Esophagus mucosa (tissue), 1 donor: ENCODE measurements around the gene SELENOM. TPM values are rescaled to one million over a fixed set of nuclear protein-coding genes. Genes with fewer than 3 reads are reported as not detected.
"Not testable (repeated sequence)": the region's sequence is repeated elsewhere in the genome, so short reads cannot be mapped to it uniquely, and the experiment has no call there.

ENCODE experiments used
- ATAC-seq: fragments of 200-7000 bp; cut with Tn5 transposase; one replicate; pipeline ENCODE4 v1.9.1; 2020
- total RNA-seq: library from RNA; stranded (reverse); gene quantifications from one replicate; pipeline ENCODE4 v1.2.4, GENCODE V29; 2023
- donor health status: DM: yes; HTN: yes; CAD: no.

SELENOM gene
- total RNA-seq, 1 donor from 2014 or later: 13.7 TPM

DNA sequence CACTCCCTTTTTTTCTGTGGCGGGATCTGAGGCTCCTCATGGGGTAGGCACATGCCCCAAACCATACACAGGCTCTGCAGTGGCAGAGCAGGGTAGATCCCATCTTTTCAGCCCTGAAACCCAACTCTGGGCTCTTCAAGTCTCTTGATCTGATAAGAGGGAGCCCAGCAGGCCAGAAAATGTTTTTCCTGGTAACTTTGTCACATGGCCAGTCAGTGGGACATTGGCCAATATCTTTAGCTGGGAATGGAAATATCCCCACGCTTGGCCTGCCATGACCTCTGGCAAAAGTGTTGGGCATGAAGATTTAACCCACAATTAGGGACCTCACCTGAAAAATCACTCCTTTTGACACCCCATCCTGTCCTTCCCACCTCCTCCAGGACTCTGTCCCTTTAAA is 23.5 kb upstream of the SELENOM start:
- ATAC-seq: no peak

DNA sequence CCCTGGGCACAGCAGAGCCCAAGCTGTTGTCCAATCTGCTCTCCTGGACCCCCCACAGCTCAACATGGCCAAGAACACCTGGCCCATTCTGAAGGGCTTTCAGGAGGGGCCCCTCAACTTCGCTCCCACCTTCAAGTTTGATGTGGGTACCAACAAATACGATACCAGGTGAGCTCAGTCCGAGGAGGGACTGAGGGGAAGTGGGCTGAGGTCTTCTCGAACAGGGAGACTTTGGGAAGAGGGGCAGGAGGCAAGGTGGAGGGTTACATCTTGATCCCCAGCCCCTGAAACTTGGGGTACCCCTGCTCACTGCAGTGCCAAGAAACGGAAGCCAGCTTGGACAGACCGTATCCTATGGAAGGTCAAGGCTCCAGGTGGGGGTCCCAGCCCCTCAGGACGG is 20.8 kb upstream of the SELENOM start:
- no peak for ATAC-seq

DNA sequence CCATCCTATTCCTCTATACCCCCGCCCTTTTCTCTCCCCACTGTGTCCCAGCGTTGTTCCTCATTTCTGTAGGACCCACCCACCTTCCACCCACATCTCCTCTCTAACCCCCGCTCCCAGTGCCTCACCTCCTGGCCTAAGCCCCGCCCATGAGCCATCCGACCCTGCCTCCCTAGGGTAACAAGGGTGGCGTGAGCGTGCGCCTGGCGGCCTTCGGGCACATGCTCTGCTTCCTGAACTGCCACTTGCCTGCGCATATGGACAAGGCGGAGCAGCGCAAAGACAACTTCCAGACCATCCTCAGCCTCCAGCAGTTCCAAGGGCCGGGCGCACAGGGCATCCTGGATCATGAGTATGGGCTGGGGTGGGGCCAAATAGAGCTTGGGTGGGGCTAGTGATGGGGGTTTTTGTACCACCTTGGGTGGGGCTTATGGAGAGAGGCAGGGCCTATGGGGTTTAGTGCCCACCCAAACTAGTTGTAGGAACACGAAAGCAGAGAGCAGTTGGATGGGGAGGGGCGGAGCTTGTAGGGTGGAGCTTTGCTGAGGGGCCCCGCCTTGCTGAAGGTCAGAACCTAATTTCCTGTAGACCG is 19.9 kb upstream of the SELENOM start:
- no peak for ATAC-seq

DNA sequence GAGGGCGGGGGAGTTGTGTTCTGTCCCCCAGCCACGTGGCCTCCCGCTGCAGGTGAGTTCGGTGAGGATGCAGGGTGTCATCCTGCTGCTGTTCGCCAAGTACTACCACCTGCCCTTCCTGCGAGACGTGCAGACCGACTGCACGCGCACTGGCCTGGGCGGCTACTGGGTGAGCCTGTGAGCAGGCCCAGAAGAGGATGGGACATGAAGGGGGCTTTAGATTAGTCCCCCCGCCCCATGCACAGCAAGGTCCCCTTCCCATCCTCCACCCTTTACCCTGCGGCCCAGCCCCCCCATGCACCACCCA is 19.5 kb upstream of the SELENOM start:
- no peak for ATAC-seq

DNA sequence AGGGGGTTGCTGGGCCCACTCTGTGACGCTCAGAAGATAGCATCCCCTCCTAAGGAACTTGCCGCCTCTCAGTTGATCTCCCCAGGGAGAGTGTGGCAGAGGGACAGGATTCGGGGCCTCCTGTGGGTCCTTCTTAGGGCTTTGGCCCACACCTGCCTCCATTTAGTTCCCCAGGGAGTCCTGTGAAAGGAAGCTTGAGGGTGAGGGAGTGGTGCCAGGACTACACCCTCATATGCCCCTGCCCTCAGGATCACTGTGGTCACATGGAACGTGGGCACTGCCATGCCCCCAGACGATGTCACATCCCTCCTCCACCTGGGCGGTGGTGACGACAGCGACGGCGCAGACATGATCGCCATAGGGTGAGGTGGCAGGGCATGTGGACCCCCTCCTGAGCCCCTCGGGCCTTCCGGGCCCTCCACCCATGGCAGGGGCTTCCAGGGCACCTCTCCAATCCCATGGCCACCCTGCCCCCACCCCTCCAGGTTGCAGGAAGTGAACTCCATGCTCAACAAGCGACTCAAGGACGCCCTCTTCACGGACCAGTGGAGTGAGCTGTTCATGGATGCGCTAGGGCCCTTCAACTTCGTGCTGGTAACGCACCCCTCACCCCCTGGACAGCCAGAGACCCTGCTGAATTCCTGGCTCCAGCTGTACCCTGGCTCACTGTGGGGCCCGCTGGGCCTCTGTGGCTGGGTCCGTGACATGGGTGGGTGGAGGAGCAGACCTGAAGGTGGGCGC is 18.9 kb upstream of the SELENOM start:
- no peak for ATAC-seq

DNA sequence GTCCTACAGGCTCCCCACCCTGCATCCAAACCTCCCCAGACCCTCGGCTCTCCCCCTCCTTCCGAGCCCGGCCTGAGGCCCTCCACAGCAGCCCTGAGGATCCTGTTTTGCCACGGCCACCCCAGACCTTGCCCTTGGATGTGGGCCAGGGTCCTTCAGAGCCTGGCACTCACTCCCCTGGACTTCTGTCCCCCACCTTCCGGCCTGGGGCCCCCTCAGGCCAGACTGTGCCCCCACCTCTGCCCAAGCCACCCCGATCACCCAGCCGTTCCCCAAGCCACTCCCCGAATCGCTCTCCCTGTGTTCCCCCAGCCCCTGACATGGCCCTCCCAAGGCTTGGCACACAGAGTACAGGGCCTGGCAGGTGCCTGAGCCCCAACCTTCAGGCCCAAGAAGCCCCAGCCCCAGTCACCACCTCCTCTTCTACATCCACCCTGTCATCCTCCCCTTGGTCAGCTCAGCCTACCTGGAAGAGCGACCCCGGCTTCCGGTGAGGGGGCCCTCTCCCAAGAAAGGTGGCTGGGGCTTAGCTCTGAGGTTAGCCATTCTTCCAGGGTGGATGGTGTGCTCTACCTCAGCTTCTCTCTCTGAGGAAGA is 18.3 kb upstream of the SELENOM start:
- ATAC-seq: no peak

DNA sequence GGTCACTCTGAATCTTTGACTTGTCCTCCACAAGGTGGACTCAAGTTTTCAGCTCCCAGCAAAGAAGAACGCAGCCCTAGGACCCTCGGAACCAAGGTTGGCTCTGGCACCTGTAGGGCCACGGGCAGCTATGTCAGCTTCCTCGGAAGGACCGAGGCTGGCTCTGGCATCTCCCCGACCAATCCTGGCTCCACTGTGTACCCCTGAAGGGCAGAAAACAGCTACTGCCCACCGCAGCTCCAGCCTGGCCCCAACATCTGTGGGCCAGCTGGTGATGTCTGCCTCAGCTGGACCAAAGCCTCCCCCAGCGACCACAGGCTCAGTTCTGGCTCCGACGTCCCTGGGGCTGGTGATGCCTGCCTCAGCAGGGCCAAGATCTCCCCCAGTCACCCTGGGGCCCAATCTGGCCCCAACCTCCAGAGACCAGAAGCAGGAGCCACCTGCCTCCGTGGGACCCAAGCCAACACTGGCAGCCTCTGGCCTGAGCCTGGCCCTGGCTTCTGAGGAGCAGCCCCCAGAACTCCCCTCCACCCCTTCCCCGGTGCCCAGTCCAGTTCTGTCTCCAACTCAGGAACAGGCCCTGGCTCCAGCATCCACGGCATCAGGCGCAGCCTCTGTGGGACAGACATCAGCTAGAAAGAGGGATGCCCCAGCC is 17.6 kb upstream of the SELENOM start:
- no peak for ATAC-seq

DNA sequence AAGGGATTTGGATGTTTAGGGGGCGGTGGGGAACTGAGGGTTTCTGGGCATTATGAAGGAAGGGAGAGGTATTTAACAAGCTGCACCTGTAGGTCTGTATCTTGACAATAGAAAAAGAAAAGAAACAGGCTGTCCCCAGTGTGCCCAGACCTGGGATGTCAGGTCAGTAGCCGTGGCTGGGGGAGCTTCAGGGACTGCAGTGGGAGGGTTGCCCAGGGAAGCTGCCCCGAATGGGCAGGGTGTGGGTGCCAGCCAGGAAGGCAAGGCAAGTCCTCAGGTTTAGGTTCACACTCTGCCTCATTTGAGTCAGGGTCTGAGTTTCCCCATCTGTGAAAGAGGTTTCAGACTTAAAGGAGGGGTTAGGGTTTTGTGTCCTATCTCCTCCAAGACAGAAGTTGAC is 16.9 kb upstream of the SELENOM start:
- ATAC-seq: no peak

DNA sequence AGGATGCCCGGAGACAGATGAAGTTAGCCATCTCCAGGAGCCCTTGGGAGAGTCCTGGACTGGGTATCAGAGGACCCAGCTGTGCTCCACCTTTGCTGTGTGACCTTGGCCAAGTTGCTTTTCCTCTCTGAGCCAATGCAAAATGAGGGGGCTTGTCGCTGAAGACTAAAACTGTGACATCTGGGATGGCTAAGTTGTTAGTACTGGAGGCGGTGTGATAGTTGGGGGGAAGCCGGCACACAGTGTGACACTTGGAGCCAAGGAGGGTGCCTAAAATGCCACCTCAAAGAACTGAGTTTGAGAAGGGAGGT is 15.9 kb upstream of the SELENOM start:
- ATAC-seq: no peak

DNA sequence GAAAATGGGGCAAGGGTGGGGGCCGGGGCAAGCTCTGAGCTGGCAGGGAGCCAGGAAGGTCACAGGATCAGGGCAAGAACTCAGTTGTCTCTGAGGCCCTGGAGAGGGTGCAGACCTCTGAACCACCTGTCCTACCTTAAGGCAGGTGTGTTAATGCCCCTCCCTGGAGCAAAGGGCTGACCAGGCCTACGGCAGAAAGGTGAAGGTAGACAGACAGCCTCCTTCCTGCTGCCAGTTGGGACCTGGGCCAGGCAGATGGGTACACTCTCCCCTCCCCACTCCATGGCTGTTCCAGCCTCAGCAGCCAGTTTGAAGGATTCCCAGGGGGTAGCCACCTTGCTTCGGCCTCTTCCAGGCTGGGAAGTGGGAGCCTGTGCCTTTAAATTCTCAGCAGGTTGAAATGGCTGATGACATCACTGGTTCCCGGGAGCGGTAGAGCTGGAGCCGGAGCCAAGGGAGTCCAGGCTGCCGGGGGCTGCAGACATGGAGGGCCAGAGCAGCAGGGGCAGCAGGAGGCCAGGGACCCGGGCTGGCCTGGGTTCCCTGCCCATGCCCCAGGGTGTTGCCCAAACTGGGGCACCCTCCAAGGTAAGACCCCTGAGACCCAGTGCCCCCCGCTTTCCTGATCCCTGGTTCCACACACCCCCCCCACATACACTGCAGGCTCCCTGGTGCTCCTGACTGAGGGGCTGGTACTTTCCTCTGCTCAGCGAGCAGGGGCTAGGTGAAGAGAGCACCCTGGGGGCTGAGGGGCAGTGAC is 15.3 kb upstream of the SELENOM start, which contains the start of gene INPP5J:
Gene INPP5J (plus strand): TSS at position 435 of the 760 bp plus-strand sequence. CDS start 49 bp downstream, at position 484.
- peak; percentile 52 for ATAC-seq

DNA sequence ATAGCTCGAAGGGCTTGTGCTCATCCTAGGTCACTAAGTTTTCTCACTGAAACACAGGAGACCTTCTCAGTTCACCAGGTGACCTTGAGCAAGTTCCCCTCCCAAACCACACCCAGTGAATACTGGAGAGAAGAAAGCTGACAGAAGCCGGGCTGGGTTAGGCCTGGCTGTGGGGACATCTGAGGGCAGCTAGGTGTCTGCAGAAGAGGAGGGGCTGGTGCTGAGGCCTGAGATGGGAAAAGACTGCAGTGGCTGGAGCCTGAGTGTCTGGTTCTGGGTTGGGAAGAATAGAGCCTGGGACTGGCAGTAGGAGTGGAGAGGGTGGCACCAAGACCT is 14.8 kb upstream of the SELENOM start:
- peak; percentile 12 for ATAC-seq

DNA sequence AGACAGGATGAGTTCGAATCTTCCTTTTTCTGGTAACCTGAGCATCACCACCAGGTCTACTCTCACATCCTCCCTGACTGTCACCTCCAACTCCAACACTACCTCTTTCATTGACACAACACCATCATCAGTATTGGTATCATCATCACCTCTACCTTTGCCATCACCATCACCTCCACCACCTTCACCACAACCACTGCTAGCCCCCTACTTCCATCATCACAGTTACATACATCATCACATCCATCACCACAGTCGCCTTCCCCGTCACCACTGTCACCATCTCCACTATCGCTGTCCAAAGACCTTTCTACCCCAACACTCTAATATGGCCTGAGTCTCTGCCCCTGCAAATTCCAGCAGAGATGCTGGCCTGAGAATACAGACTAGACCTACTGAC is 14.0 kb upstream of the SELENOM start:
- ATAC-seq: no peak

DNA sequence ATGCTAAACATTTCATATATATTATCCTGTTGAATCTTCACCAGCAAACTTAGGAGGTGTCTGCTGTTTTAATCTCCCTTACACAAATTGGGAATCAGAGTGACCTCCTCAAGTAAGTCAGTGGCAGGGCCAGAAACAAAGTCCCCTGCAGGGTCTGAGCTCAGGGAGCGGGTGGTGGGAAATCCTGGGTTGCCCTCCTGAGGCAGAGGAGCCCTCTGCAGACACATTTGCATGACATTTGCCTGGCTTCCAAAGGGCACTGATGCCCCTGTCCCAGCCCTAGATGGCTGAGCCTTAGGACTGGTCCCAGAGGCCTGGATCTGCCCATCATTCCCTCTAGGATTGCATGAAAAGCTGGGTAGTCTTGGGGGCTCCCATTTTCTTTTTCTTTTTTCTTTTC is 13.3 kb upstream of the SELENOM start:
- no peak for ATAC-seq

DNA sequence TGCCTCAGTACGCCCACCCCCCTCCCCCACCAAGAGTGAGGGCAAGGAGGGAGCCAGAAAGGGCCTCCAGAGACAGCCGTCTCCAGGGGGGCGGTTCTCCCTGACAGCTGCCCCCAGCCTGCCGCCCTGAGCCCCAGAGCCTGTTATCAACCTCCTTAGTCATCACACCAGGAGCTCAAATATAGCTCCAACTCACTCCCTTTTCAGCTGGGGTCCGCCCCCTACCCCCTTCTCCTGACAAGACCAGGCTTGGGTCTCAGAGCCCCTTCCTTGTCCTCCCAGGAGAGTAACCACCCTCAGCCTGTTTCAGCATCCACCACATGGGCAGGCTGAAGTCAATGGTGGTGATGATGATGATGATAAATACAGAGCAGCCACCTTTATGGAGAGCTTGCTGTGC is 12.9 kb upstream of the SELENOM start:
- no peak for ATAC-seq

DNA sequence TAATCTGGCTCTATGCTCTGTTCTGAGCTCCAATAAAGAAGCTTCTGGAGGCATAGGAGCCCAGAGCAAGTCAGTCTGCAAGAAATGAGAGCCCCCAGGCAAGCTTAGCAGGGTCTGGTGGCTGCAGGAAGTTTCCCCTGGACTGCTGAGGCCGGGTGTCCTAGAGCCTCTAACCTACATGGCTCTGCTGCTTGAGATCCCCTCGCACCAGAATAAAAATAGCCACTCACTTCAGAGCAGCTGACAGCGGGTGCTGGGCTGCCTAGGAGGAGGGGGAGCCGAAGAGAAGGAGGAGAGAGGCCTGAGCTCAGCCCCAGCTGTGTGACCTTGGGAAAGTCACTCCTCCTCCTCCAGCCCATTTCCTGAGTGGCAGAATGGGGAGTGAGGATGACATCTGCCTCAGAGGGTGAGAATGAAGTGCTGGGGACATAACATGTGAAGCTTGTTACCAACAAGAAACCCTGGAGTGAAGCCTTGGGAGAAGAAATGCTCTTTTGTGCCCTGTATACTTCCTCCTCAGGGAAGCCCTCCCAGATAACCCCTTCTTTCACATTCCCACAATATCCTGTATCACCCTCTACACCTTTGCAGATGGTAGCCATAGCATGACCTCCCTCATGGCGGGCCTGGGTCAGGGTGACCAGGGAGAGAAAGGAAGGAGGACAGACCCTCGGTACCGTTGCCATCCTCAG is 11.8 kb upstream of the SELENOM start:
- no peak for ATAC-seq

DNA sequence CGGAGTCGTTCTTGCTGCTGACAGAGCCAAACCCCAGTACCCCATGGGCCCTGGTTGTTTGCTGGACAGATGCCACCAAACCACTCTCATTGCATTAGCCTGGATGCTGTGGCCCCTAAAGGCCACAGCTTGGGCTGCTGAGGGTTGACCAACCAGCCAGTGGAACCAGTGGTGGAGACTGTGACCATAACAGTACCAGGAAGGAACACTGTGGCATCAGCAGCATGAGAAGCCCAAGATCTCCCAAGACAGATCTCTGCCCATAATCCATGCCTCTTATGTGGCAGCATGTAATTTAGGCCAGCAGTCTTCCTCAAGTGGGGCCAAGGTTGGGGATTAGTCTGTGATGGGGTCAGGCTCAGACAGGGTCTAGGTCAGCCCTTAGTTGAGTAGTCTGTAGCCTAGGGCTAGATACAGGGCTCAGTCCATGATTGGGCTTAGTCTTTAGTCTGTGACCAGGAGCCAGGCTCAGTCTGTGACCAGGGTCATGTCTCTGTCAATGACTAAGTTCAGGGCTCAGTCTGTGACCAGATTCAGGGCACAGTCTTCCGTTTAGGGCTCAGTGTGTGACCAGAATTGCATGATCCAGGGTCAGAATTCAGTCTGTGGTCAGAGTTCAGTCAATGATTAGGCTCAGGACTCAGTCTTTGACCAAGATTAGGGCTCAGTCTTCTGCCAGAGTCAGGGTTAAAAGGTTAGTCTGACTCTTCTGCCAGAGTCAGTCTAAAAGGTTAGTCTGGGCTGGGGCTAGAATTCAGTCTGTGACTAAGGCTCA is 10.9 kb upstream of the SELENOM start:
- peak; percentile 7 for ATAC-seq

DNA sequence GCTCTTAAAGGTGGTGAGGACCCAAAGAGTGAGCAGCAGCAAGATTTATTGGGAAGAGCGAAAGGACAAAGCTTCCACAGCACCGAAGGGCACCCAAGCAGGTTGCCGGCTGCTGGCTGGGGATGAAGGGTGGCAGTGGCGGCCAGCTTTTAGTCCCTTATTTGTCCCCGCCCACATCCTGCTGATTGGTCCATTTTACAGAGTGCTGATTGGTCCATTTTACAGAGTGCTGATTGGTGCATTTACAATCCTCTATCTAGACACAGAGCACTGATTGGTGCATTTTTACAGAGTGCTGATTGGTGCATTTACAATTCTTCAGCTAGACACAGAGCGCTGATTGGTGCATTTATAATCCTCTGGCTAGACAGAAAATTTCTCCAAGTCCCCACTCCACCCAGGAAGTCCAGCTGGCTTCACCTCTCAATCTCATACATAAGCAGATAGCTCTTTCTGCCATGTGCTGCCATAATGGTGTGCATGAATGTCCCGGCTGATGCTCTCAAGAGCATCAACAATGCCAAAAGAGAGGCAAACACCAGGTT is 5.3 kb upstream of the SELENOM start:
- ATAC-seq: not testable (repeated sequence)

DNA sequence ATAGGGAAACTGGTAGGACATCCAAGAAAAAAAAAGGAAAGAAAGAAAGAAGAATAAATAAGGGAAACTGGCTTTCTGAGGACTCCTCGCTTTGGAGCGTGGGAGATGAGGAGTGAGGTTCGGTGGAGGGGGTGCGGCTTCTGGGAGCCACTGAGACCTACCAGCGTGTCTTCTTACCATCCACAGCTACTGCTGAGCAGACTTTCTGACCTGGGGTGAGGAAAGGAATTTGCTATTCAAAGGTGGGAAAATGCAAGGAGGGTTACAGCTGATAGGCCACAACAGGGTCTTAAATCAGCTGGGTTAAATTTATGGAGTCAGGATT is 488 bp upstream of the SELENOM start:
- ATAC-seq: peak; percentile 1

DNA sequence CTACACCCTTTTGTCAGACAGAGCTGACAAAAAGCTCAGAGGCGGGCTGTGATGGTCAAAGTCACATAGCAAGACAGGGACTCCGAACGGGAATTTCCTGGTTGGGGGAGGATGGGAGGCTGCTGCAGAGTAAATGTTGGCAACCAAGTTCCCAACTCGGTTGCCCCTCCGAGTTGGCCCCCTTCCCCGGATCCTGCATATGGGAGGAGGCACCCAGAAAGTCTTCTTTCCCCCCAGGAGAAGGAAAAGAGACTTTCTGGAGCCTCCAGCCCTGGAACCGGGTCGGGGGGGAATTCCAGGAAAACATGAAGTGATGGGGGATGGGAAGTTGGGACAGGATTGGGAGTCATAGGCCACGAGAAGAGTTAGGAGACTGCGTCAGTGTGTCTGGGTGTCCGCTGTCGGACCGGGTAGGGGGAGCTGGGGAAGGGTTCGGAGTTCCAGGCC is 614 bp downstream of the SELENOM start:
- peak; percentile 2 for ATAC-seq

DNA sequence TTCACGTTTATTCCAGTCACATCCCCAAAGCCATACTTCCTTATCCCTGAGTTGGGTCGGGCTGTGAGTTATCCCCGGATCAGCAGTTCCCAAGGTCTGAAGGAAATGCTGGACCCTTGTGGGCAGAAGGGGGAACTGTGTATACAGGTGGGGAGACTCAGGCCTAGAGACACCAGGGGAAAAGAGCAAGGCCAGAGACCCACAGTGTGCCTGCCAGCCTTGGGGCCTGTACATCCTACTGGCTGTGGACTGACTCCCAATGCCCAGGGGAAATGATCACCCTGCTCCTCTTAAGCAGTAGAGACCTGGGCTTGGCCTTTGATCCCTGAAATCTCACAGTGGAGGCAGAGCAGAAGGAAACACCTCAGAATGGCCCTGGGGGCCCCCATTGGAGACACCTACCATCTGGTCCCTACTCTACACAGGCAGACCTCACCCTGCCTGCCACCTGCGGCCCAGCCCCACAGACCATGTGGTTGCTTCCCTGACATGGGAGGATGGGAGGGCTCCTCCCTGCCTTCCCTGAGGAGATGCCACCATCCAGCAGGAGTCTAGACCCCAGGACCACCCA is 1.3 kb downstream of the SELENOM start:
- ATAC-seq: no peak

DNA sequence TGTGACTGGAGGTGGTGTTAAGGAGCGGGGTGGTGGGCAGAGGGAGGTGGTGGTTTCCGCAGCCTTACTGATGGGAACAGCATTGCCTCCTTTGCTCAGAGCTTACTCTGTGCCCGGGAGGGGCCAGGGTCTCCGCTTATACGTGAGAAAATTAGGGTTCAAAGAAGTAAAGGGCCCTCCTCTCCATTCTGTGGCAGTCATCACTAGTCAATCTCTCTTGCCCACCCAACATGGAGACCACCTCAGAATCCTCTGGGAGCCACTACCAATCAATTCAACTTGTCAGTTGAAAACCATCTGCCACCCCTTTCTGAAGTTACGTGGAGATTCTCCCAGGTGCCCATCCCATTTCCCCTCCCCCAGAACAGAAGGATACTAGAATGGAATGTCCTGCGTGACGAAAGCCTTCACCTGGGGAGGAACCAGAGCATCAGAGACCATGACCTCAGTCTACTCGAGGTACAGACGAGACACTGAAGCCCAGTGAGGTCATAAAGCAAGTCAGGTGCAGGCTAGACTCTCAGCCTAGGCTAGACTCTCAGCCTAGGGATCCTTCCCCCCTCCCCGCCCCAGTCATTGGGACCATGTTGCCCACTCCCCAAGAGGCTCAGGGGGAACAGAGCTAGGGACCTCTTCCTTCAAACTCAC is 2.0 kb downstream of the SELENOM start:
- ATAC-seq: no peak
